ENCODE results near the gene NRXN3.

Gene NRXN3

DNA sequence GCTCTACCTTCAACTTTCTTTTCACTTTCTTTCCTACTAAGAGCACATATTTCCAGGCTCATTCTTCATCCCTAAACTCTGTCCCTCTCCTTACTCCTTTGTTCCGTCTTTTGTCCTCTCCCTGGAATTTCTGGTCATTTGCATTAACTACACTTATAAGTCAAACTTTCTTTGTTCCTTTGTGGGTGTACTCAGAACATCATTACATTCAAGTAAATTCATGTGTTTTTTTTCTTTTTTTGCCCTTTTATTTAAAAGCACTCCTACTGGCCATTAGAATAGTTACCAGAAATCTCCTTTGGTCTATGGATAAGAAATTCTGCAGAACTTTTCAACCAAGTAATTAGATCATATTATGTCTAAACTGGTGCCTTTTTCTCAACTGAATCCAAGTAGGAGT, 1238.5 kb downstream of the NRXN3 start:
- DNase-seq: no peak

- no peak for DNase-seq
Observed at GRCh38 chr14:79411403-79412174, 1241.4 kb downstream of the NRXN3 start.

- DNase-seq: no peak
Observed at GRCh38 chr14:79412822-79413221, 1242.6 kb downstream of the NRXN3 start.

DNA sequence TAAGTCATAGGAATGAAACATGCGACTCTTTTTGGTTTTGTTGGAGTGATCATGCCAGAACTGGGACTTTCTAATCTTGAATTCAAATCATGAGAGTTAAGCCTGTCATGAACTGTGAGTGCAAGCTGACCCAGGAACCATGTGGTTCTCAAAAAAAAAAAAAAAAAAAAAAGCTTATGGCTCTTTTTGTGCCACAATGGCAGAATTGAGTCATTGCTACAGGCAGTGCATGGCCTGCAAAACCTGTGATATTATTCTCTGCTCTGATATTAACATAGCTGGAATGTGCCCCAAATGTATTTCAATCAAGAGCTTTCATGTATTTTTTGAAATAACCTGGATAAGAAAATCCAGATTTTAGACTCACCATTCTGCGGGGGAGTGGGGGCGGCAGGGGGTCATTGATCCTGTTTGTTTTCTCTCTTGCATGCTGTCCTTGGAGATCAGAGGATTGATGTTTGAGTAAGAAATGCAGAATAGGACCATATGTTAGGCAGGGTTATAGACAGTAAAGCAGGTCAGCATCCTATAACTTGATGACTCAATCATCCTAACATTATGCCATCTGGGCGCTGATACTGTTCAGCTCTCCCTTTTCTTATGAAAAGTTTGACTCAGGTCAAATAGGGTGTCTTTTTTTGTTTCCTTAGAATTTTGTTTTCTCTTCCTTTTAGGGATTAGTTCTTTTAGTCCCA, 1243.7 kb downstream of the NRXN3 start:
- no peak for DNase-seq

GRCh38 chr14:79415726-79416125, 1245.6 kb downstream of the NRXN3 start:
- DNase-seq: no peak

DNA sequence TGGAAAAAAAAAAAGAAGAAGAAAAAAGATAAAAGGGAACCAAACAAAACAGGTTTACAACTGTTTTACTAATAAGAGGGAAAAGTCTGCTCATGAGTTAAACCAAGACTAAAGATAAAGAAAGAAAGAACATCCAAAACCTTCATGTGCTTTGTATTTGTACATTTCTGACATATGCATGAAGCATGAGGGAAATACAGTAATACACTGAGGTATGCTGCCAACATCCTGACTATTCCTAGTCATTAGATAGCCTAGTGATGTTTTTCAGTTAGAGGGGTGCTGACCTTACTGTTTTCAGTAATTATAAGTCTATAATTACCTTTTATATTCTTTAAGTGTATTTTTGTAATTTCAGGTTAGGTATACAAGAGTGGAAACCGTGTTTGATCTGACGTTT, 1247.8 kb downstream of the NRXN3 start:
- DNase-seq: no peak

- DNase-seq: no peak
Observed at GRCh38 chr14:79418649-79419415, 1248.7 kb downstream of the NRXN3 start.

GRCh38 chr14:79419571-79420327, 1249.6 kb downstream of the NRXN3 start:
- no peak for DNase-seq

DNA sequence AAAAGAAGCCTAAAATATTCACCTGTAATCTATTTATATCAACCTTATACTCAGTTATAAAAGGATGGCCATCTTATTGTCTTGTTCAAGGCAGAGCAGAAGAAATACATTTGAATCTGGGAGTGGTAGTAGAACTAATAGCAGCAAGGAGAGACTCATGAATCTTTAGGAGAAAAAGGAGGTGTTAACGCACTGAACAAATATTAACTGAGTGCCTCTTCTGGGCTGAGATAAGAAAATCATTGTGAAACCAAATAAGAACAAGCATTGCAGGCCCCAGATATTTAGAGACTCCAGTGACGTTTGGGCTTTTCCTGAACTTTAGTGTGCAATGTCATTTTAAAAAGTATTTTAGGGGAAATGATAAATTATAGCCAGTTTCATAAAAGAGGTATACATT, 1250.6 kb downstream of the NRXN3 start:
- no peak for DNase-seq

DNA sequence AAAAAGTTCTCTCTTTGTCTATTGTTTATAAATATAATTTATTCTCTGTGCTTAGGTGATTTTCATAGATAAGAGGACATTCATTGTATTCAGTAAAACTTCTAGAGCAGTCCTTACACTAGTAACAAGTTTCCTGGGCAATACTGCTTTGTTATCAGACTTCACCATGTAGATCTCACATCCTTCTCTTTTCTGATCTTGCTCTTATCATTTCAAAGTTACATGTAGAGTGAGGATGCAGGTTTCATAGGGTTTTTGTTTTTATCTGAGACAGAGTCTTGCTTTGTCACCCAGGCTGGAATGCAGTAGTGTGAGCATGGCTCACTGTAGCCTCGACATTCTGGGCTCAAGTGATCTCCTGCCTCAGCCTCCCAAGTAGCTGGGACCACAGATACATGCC, 1251.6 kb downstream of the NRXN3 start:
- DNase-seq: no peak

DNA sequence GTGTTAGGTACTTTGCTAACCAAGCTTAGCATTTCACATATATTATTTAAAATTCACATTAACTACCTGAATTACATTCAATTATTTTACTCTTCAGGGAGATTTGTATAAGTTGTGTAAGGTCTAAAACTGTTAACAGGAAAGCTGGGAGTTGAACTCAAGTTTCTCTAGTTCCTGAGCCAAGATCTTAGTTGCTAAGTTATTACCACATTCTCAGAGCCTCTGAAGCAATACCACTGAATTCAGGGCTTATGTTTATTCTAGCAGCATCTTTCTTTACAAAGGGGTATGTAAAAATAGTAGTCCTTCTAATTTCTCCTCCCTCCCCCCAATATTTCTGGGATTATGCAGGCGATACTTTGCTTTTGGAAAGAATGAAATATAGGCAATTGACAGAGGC, 1254.3 kb downstream of the NRXN3 start:
- DNase-seq: no peak

DNA sequence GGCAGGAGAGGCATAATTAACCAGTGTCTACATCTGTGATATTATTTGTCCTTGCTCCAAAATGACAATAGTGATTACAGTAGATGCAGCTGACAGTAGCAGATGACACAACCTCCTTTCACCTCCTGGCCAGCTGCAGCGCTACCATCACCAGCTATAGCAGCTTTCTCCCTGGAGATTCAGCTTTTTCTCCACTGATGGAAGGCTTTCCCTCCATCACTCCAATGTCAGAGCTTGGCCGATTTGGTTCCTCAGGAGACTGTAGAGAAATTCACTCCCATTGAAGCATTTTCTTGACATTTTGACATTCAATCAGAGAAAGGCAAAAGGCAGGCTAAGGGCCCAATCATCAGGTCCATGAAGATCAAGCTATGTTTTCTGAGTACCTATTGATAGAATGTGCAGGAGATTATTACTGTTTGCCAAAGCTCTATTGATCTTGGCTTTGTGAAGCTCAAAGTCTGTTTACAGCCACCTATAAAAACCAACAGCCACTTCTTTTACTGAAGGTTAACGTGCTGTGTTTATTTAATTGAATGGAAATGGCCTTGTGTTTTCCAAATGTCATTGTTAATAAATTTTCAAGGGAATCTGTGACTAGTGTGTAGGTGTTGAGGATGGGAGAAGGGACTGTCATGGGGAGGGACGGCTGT, 1256.1 kb downstream of the NRXN3 start:
- DNase-seq: no peak

- DNase-seq: no peak
Observed at GRCh38 chr14:79432640-79433039, 1262.5 kb downstream of the NRXN3 start.

- DNase-seq: no peak
Observed at GRCh38 chr14:79436335-79436734, 1266.2 kb downstream of the NRXN3 start.

DNA sequence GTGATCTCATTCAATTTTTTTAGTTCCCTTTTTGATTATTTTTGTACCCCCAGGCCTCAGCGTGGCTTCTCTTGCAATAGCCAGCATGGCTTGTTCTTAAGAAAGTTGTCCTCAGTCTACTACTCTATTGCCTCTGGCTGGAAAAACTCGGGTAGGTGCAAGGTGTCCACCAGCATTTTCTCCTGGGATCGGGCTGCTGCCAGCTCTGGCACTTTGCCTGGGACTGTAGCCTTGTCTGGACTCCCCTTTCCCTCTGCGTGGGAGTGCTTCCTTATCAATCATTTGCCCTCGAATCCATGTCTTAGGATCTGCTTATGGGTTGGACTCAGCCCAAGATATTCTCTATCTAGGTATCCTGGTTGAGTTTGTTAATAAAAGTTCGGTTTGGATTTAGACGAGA, 1267.8 kb downstream of the NRXN3 start:
- DNase-seq: no peak

DNA sequence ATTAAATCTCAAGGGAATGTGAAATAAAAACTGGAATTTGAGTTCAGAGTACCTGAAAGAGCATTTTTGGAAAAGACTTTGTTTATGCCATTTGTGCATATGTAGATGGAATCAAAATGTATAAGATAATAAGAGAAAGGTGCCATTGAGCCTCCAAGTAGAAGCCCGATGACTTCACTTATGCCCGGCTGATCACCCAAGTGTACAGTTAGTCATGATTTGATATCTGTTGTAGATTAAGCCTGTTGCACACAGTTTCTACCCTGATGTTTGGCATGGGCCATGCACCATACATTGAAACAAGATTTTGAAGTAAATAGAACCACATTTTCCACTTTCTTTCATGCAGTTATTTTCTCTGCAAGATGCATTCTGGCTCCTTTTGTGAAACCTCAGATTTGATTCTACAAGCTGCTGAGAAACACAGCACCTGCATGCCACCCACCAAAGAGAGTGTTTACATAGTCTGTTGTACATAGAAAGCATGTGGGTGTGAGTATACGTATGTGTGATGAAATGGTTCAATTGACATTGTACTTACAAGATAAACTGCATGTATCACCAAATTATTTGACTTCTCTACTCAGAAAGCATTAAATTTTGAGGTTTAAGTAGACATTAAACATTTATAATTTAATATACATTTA, 1268.6 kb downstream of the NRXN3 start:
- no peak for DNase-seq

DNA sequence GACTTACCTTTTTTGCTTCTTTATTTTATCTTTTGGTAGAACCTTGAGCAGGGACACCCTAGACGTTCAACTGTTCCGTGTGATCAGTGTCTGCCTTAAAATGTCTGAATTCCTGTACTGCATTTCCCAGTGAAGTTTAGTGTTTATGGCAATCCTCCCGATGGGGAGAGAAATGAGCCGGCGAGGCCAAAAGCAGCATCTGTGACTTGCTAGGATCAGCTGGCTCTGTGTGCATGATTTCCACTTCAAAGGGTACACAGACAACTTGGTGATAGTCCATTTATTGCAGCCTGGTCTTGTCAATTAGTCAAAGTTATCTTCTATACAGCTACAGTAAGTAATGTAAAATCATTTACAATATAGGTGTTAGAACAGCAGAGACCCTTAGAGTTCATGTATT, 1272.6 kb downstream of the NRXN3 start:
- no peak for DNase-seq

- DNase-seq: no peak
Observed at GRCh38 chr14:79443602-79444001, 1273.4 kb downstream of the NRXN3 start.

GRCh38 chr14:79448960-79449359, 1278.8 kb downstream of the NRXN3 start:
- no peak for DNase-seq

DNA sequence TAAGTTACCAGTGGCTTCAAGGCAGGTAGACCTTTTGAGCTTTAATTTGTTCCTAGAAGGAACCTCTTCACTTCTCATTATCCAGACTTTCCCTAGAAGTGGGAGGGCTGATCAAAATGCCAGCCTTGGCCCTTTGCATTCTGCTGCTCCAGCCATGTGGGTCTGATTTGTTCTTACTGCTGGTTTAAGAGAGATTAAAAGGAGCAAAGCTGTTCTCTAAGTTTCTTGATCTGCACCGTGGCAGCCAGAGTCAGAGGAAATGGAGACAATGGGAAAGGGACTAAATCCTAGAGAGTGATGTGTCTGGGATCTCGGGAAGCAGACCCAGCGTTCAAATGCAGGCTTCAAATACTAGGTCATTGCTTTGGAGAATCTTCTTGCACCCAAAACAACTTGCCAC, 1281.4 kb downstream of the NRXN3 start:
- no peak for DNase-seq

- DNase-seq: no peak
Observed at GRCh38 chr14:79453276-79453675, 1283.1 kb downstream of the NRXN3 start.

DNA sequence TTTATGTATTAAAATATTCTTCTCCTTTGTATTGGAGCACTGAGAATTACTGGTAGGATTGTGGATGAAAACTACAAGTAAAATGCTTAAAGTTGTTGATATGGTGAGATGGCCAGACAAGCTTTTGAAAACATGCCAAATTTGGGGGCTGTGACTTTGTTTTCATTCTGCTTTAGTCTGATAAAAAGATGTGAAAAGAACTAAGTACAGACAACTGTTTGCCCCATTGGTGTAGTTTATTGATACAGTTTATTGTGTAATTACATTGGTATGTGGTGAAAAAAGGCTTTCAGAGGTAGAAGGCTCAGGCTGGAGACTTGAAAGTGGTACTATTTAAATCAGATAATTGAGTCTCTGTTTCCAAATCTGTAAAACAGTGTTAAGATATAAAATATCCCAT, 1294.3 kb downstream of the NRXN3 start:
- DNase-seq: no peak
